Measurements from ENCODE around the gene SDCCAG8.

The SDCCAG8 gene

DNA sequence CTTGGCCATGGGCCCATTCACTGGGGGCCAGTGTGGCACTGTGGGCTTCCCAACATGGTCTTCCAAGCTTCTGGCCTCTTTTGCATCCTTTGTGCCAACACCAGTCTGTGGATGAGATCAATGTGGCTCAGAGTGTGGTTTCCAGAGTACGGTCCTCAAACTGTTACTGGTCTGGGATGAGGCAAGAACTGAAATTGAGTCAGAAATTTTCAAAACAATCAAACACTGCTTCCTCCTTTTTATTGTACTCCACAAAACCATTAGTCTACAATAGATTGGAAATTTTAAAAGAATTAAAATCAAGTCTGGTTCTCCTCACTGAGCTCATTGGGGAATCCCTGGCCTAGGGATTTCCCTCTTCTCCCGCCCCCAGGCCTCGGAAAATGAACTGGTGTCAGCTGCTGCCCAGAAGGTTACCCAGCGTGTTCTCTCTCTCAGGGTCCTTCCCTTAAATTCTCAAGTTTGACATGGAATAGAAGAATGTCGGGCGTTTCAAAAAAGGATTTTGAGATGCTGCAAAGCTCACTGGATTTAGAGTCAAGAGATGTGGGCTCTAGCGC lies 222.0 kb downstream of the SDCCAG8 start:
- TF ChIP-seq, protein P1, sequence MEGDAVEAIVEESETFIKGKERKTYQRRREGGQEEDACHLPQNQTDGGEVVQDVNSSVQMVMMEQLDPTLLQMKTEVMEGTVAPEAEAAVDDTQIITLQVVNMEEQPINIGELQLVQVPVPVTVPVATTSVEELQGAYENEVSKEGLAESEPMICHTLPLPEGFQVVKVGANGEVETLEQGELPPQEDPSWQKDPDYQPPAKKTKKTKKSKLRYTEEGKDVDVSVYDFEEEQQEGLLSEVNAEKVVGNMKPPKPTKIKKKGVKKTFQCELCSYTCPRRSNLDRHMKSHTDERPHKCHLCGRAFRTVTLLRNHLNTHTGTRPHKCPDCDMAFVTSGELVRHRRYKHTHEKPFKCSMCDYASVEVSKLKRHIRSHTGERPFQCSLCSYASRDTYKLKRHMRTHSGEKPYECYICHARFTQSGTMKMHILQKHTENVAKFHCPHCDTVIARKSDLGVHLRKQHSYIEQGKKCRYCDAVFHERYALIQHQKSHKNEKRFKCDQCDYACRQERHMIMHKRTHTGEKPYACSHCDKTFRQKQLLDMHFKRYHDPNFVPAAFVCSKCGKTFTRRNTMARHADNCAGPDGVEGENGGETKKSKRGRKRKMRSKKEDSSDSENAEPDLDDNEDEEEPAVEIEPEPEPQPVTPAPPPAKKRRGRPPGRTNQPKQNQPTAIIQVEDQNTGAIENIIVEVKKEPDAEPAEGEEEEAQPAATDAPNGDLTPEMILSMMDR (IDR thresholded peaks at IDR 0.05; ENCODE audit: unreplicated experiment in 3 of 3): no peak
- Mint-ChIP-seq H3K4me3 (no peak overlapping the region), H3K36me3 (ENCODE audit: low read depth) (peaks cover 4% of the 10 kb centered on the region), H3K27ac (no peak overlapping the region), H3K4me1 (peaks cover 29% of the 10 kb centered on the region), H3K27me3 (ENCODE audit: low read depth) (peaks cover 16% of the 10 kb centered on the region), H3K9me3 (no peaks in the 10 kb centered on the region)

DNA sequence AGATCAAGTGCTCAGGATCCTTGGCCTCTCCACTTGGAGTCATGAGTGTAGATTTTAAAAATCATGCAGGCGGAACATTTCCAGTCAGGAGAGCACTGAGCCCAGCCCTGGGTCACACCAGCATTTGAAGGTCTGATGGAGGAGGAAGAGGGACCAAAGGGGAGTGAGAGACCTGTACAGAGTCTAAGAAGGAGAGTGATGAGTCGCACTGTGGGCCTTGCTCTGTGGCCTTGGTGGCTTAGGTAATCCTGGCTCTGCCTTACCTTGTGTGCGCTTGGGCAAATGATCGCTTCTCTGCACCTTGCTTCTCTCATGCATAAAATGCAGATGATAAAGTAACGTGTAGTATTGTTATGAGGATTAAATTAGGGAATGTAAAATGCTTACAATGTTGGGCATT lies 225.3 kb downstream of the SDCCAG8 start:
- Mint-ChIP-seq H3K4me1 (peaks cover 14% of the 10 kb centered on the region), H3K4me3 (peak overlapping the region in 2 of 3 experiments; percentile 27 to 37), H3K27ac (no peak overlapping the region), H3K27me3 (ENCODE audit: low read depth) (peaks cover 24% of the 10 kb centered on the region), H3K36me3 (ENCODE audit: low read depth) (peaks cover 4% of the 10 kb centered on the region), H3K9me3 (no peaks in the 10 kb centered on the region)
- TF ChIP-seq, protein P1 (IDR thresholded peaks at IDR 0.05; ENCODE audit: unreplicated experiment in 3 of 3): no peak

DNA sequence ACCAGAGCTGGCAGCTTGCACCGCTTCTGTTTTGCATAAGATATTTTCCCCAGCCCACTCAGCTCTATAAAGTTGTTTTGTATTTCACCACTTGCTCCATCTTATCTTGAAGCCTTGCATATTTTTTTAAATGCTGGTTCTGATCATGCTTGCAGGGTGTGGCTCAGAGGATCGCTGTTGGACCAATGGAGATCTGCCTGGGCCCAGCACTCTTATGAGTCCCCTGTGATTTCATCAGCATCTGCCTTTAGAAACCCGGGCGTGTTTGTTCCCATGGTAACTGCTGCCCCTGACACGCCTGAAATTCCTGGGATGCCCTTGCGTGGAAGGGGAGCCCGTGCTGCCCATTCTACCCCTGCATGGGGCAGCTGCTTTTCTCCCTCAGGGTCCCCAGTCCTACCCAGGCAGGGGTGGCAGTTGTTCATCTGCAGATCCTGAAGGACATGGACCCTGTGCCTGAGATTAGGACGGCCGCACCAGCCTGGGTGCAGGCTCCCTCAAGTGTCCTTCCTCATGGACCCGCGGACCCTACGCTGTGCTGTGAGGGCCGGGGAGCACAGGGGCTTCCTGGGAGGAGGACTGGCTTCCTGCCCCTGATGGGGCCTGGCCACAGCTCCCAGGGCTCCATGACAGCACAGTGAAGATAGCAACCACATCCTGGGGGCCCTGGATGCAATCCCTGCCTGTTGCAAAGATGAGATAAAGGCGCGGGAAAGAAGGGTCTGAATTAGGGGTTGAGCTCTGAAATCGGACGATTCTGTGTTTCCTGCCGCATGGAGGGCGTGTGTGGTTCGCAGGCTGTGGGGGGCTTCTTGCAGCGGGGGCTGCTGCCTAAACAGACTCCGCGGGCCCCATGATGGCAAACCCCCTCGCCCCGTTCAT lies 226.5 kb downstream of the SDCCAG8 start:
- Mint-ChIP-seq H3K4me3 (peak overlapping the region; percentile 78 to 85 (median 85)), H3K4me1 (peaks cover 12% of the 10 kb centered on the region), H3K9me3 (no peaks in the 10 kb centered on the region), H3K36me3 (ENCODE audit: low read depth) (no peaks in the 10 kb centered on the region), H3K27me3 (ENCODE audit: low read depth) (peaks cover 24% of the 10 kb centered on the region), H3K27ac (no peak overlapping the region)
- TF ChIP-seq, protein P1 (IDR thresholded peaks at IDR 0.05; ENCODE audit: unreplicated experiment in 3 of 3): no peak

DNA sequence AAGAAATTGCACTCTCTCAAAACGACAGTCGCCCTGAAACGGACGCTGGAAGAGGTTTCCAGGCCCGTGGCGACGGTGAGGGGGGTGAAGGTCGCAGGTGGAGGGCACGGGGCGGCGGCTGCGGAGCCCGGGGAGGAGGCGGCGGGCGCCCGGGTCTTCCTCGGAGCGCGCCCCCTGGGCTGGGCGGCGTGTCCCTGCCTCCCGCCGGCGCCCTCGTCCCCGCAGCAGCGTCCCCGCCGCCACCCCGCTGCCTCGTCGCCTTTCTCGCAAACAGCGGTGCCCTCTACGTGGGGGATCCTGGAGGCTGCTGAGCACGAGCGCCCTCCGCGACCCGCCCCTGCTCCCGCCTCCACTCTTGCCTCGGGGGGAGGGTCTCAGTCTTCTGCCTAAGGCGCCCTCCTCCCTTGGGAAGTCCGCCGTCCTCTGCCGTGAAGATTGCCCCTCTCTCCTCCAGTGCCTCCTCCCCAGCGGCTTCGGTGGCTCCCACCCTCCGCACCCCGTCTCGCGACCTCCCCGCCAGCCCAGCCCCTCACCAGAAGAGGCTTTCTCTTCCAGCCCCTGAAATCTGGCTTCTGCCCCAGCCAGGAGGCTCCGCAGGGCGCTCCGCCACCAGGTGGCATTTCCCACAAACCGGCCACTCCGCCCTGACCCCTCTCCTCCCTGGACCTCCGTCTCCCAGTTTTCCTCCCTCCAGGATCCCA lies 227.4 kb downstream of the SDCCAG8 start:
- H3K4me3 Mint-ChIP-seq: peak overlapping the region; percentile 82 to 85 (median 85)
- peaks cover 12% of the 10 kb centered on the region for H3K4me1 Mint-ChIP-seq
- no peaks in the 10 kb centered on the region for H3K9me3 Mint-ChIP-seq
- TF ChIP-seq, protein P1 (IDR thresholded peaks at IDR 0.05; ENCODE audit: unreplicated experiment in 3 of 3): peak in 1 of 3 experiments; percentile 21
- no peaks in the 10 kb centered on the region for H3K36me3 Mint-ChIP-seq (ENCODE audit: low read depth)
- no peak overlapping the region for H3K27ac Mint-ChIP-seq
- H3K27me3 Mint-ChIP-seq (ENCODE audit: low read depth): peaks cover 24% of the 10 kb centered on the region

DNA sequence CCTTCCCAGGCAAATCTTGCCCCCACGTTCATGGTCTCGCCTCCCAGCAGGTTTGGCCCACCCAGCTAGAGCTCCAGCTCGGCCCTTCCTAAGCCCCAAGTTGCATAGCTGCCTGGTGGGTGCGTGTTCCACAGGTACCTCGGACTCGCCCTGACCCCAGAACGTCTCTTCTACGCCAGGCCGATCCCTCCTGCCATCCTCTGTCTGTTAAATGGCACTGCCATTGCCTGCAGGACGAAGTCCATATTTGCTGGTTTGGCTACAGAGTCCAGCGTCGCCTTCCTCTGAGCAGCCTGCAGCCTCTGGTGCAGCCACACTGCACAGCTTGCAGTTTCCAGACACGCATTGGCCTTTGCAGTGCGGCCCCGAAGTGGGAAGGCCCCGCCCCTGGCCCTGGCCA lies 228.1 kb downstream of the SDCCAG8 start:
- TF ChIP-seq, protein P1 (IDR thresholded peaks at IDR 0.05; ENCODE audit: unreplicated experiment in 3 of 3): no peak
- H3K9me3 Mint-ChIP-seq: no peaks in the 10 kb centered on the region
- H3K27me3 Mint-ChIP-seq (ENCODE audit: low read depth): peaks cover 24% of the 10 kb centered on the region
- H3K36me3 Mint-ChIP-seq (ENCODE audit: low read depth): no peaks in the 10 kb centered on the region
- no peak overlapping the region for H3K27ac Mint-ChIP-seq
- H3K4me1 Mint-ChIP-seq: peaks cover 18% of the 10 kb centered on the region
- H3K4me3 Mint-ChIP-seq: peak overlapping the region; percentile 81 to 82 (median 82)

Data from nephron (organoid).